HT-29 (cell line): ENCODE measurements around the gene CFAP410. TPM values are rescaled to one million over a fixed set of nuclear protein-coding genes. Genes with fewer than 3 reads are reported as not detected.

ENCODE experiments used
- DNase-seq: peaks from one replicate; pipeline ENCODE4 v3.0.0-alpha.2; 2015; ENCODE audit warnings: low spot score
- total RNA-seq: library from RNA; depleted of rRNA; stranded (reverse); fragments of >200 nt; shearing (Covaris generic); gene quantifications from 2 replicates; pipeline ENCODE4 v1.2.3, GENCODE V29; 2014; rRNA removed

The CFAP410 gene
- 21.7 and 21.8 TPM in 2 replicates for total RNA-seq

DNA sequence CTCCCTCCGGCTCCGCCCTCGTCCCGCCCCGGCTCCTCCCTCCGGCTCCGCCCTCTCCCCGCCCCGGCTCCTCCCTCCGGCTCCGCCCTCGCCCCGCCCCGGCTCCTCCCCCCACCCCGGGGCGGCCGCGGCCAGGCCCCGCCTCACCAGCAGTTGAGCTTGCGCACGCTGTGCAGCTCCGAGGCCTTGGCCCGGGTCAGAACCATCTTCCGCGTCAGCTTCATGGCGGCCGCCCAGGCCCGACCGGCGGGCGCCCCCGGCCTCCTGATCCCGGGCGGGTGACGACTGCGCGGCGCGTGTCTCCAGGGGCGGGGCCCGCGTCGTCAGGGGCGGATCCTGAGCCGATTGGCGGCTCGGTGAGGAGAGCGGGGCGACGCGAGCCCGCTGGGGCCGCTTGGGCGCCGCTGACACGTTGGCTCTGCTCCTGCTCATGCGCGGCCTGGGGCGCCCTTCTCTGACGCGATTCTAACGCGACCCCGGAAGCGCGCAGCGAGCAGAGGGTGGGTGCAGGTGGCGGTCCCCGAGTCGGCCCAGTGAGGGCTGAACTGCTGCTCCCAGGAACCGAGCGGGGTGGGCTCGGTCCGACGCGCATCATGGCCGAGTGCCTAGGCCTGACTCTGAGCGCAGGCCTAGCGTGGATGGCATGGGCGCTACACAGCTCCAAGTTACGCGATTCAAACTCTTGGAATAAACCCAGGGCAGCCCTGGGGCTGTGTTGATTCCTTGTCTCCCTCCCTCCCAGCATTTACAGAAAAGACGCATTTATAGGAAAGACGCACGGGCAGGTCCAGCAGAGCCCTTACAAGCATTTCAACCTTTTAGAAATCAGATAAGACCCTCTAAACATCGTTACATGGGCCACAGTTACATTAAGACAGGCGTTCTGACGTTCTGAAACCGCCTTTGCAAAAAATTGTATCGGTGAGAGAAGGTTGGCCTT, at the start of gene CFAP410:
CFAP410 (minus strand) TSS at position 420 of the 940 bp plus-strand sequence; CDS start at position 224, 196 bp downstream.
- peak; percentile 82 for DNase-seq

- DNase-seq = no peak
Measured at GRCh38 chr21:44384968-44385367, 45.8 kb upstream of the CFAP410 start.

DNA sequence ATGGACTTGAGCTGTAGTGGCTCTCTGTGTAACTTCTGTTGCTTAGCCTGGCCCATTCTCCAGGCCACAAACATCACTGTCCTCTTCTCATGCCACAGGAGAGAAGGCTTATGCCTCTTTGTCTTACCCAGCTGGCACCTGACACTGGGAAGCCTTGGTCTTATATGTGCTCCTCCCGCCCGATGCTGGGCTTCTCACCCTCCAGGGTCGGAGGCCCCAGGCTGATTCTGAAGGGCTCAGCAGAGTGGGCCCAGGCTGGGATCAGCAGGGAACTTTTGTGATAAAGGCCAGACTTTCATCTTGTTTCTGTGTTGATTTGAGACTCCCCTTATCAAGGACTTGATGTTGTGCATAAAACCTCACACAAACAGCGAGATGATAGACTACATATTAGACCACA, 44.0 kb upstream of the CFAP410 start:
- DNase-seq = no peak

DNA sequence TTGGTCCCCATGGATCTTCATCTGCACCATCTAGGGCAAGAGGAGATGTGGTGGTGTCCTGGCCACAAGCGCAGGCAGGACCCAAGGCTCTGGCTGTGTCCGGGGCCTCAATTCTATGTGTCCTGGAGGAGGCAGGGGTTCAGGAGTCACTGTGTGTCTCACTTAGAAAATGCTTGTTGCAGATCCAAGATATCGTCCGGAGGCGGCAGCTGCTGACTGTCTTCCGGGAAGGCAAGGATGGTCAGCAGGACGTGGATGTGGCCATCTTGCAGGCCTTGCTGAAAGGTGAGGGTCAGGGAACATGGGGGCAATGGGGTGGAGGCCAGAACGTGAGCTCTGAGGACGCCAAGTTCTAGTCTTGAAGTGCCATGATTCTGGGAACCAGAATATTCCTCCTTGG, 43.3 kb upstream of the CFAP410 start:
- no peak for DNase-seq

GRCh38 chr21:44381874-44382273, 42.7 kb upstream of the CFAP410 start:
- no peak for DNase-seq

DNA sequence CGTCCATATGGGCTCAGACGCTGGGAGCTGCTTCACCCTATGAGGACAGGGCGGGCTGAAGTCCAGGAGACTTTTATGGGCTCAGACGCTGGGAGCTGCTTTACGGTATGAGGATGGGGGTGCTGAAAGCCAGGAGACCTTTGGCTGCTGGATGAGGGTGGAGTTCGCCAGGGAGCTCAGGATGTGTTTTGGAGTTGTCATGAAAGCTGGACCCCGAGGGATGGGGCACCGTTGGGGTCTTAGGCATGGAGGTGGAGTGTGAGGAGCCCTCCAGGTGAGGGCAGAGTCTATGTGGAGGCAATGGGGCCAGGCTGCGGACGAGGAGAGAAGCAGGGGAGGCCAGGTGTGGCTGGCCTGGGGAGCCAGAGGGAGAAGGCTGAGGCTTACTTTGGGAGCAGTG, 41.7 kb upstream of the CFAP410 start:
- DNase-seq = no peak

- DNase-seq = no peak
Measured at GRCh38 chr21:44379991-44380865, 41.0 kb upstream of the CFAP410 start.

DNA sequence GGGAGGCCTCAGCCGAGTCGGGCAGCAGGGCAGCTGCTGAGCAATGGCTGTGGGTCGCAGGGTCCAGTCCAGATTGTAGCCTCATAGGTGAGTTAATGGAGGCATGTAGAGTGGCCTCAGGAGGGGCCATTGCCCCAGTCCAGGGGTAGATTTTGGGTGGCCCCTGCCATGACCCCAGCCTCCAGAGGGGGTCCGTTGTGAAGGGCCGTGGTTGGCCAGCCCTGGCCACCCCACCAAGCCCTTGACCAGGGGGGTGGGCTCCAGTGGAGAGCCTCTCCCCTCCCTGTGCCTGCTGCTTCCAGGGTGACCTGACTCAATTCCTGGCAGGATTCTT, 40.3 kb upstream of the CFAP410 start:
- DNase-seq = no peak

DNA sequence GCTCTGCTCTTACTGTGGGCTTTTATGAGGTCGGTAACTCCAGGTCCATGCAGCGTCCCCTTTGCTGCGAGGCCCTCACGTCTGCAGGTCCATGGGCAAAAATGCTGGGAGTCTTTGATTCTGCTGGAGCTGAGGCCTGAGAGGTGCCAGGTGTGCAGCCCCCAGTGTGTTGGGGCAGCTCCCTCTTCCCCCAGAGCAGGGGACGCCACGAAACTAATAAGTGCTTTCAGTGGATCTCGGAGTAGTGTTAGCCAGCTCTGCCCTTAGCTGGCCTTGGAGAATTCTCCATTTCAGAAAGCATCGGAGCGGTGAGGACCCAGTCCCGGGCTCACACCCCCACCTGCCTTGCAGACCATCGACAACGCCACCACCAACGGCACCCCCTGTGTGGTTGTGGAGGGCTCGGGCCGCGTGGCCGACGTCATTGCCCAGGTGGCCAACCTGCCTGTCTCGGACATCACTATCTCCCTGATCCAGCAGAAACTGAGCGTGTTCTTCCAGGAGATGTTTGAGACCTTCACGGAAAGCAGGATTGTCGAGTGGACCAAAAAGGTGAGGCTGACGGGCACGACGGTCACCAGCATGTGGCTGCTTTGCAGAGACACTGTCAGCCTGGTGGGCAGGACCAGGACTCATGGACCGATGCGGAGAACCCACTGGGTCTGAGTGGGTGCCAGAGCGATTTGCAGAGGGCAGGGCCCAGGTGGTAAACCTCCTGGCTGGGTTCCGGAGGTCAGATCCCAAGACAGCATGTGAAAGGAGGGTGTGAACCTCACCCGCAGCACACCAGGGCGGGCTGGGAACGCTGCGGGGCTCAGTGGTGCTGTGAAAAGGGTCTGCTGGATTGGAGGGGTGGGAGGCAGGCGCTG, 39.7 kb upstream of the CFAP410 start:
- no peak for DNase-seq

DNA sequence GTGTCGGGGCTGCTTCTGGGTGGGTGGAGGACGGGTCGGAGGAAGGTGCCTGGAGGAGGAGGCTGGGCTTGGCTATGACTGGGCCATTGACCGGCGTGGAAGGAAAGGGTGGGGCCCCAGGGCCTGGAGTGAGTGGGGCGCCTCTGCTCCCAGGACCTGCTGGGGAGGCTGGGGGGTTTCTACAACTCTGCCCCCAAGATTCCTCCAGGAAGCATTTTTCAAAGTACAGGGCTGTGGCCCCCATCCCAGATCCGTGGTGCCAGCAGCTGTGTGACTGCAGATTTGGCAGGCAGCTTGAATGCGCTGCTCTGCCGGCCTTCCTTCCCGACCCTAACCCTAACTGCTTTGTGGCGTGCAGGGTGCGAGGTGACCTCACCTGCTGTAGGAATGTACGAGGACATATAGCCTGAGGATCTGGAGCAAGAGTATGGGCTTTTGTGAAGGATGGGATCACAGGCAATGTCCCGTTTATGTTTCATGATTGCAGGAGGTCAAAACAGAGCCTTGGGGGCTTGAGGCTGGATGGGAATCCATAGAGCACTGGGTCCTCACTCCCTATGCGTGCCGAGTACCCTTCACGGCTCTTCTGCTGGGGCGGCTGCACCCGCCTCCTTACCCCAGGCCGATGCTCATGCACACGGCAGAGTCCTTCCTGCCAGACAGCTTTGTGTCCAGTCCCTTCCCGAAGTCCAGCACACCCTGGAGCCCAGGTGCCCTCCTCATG, 38.9 kb upstream of the CFAP410 start:
- no peak for DNase-seq

DNA sequence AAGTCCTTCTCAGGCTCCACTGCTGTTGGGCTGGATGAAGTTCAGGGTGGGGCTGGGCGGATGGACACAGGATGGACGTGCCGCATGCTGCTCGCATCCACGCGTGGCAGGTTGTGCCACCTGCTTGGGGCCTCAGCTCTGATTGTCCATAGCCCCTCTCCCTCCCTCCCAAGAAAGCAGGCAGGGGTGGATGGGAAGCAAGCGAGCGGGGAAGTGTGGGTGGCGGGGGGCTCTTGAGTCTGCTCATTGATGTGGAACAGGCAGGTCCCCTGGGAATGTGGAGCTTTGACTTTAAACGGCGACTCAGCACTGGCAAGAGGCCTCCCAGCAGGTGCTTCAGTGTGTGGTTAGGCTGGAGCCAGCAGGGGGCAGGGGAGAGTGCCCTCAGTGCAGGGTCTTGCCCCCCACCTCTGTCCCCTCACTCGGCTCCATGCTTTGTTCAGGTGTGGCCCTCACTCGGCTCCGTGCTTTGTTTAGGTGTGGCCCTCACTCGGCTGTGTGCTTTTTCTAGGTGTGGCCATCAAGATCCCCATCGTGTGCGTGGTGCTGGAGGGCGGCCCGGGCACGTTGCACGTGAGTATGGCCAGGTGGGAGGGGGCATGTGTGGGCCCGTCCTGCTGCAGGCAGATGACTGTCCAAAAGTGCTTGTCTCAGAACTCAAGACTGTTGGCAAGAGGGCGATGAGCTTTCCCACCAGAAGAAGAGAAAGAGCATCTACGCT, 38.2 kb upstream of the CFAP410 start:
- DNase-seq = no peak

DNA sequence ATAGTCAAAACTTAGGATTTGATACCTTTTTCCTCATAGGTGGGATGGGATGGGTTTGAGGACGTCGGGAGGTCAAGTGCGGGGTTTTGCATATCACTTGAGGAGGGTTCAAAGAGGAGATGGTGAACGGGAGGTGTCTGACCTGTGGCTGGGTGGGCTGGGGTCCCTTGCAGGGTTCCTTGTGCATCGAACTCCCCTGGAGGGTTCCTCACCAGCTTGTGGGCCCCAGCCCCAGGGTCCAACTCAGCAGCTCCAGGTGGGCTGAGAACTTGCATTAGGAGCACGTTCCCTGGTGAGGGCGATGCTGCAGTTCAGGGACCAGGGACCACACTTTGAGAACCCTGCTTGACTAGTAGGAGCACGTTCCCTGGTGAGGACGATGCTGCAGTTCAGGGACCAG, 37.4 kb upstream of the CFAP410 start:
- DNase-seq = no peak

DNA sequence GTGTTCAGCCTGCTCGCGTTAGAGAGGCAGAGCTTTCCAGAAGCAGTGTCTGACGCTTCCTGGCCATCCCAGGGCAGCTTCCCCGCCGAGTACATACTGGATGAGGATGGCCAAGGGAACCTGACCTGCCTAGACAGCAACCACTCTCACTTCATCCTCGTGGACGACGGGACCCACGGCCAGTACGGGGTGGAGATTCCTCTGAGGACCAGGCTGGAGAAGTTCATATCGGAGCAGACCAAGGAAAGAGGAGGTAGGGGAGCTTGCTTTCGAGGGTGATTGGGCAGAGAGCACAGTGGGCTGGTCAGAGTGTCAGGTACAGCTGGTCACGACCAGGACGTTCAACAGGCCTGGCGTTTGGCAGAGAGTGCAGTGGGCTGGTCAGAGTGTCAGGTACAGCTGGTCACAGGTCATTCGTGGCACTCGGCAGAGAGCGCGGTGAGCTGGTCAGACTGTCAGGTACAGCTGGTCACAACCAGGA, 36.6 kb upstream of the CFAP410 start:
- DNase-seq = no peak

DNA sequence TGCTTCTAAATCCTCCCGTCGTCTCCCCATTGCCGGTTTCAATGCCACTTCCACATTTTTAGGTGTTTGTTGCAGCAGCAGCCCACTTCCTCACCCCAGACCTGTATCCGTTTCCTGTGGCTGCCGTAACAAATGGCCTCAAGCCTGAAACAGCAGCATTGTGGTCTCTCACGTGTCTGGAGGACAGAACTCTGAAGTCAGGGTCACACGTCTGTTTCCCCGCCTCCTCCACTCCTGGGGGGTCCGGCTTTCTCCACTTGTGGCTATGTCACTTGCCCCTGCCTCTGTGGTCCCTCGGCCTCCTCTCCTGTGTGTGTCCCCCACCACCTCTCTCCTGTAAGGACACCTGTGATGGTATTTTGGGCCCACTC, 36.1 kb upstream of the CFAP410 start:
- no peak for DNase-seq

- DNase-seq = no peak
Measured at GRCh38 chr21:44374601-44375280, 35.6 kb upstream of the CFAP410 start.

DNA sequence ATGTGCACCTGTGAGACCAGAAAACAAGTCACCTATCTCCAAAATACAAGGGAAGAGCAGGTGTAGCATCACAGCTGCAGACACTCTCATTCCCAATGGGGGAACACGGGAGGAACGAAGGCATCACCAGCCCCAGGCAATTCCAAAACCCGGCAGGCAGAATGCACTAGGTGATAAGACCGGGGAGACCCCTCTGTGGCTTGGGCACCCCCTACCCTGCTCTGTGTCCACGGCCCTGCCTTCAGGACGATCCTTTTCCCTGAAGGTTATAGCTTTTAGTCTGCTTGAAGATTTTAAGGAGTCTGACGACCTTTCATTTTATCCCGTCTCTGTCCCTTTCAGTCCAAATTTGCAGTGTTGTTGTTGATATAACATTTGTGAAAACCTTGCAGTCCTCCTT, 33.4 kb upstream of the CFAP410 start:
- no peak for DNase-seq

- no peak for DNase-seq
Measured at GRCh38 chr21:44371596-44371995, 32.4 kb upstream of the CFAP410 start.

GRCh38 chr21:44370786-44371410, 31.7 kb upstream of the CFAP410 start:
- no peak for DNase-seq
